Endodermal cell (in vitro differentiated cells): ENCODE data around the gene CCL14. TPM values are rescaled to one million over a fixed set of nuclear protein-coding genes. Genes with fewer than 3 reads are reported as not detected.
"Not testable (repeated sequence)": the region's sequence is repeated elsewhere in the genome, so short reads cannot be mapped to it uniquely, and the experiment has no call there.

ENCODE experiments used
- DNase-seq: peaks from one replicate; pipeline ENCODE4 v3.0.0-alpha.2; 2017
- H3K27ac ChIP-seq: 2 replicates; pipeline ENCODE4 v1.5.1; 2013; ENCODE audit warnings: mild to moderate bottlenecking, low read depth, low read length, moderate library complexity
- H3K27me3 ChIP-seq: 2 replicates; pipeline ENCODE4 v1.6.1; 2013; ENCODE audit warnings: mild to moderate bottlenecking, low read length, moderate library complexity; ENCODE audit not compliant: insufficient read depth, control insufficient read depth, poor library complexity, severe bottlenecking
- H3K36me3 ChIP-seq: 2 replicates; pipeline ENCODE4 v1.7.0; 2013; ENCODE audit warnings: mild to moderate bottlenecking, low read length, moderate library complexity; ENCODE audit not compliant: control insufficient read depth, insufficient read depth
- H3K4me1 ChIP-seq: one replicate; pipeline ENCODE4 v1.7.0; 2013; ENCODE audit warnings: low read length; ENCODE audit not compliant: control insufficient read depth, insufficient read depth
- H3K4me3 ChIP-seq: 2 replicates; pipeline ENCODE4 v1.5.1; 2013; ENCODE audit warnings: mild to moderate bottlenecking, low read length, moderate library complexity
- H3K9ac ChIP-seq: 2 replicates; pipeline ENCODE4 v1.6.1; 2013; ENCODE audit warnings: mild to moderate bottlenecking, low read length, moderate library complexity; ENCODE audit not compliant: poor library complexity, severe bottlenecking; ENCODE audit errors: extremely low read depth
- H3K9me3 ChIP-seq: 2 replicates; pipeline ENCODE4 v1.6.1; 2013; ENCODE audit warnings: mild to moderate bottlenecking, low read length, moderate library complexity; ENCODE audit not compliant: control insufficient read depth
- H3K27ac Mint-ChIP-seq: 2 replicates; pipeline ENCODE4 v1.8.0; 2020; ENCODE audit warnings: mixed read lengths
- H3K27me3 Mint-ChIP-seq: 2 replicates; pipeline ENCODE4 v1.8.0; 2021; ENCODE audit warnings: mild to moderate bottlenecking, mixed read lengths; ENCODE audit not compliant: insufficient read depth
- H3K36me3 Mint-ChIP-seq: 2 replicates; pipeline ENCODE4 v1.8.0; 2020; ENCODE audit warnings: low read depth, mixed read lengths
- H3K4me1 Mint-ChIP-seq: 2 replicates; pipeline ENCODE4 v1.8.0; 2020; ENCODE audit warnings: mixed read lengths
- H3K4me3 Mint-ChIP-seq: 2 replicates; pipeline ENCODE4 v1.8.0; 2020; ENCODE audit warnings: mild to moderate bottlenecking, moderate library complexity, mixed read lengths
- H3K9me3 Mint-ChIP-seq: 2 replicates; pipeline ENCODE4 v1.8.0; 2020; ENCODE audit warnings: mild to moderate bottlenecking, mixed read lengths
- WGBS, 2 experiments: methylation state at CpG; one replicate each; pipeline versions ENCODE4 v1.1.5 to v1.1.7; 2013; ENCODE audit warnings: missing lambda C conversion rate in 2 of 2, mixed read lengths in 1 of 2; ENCODE audit not compliant: insufficient coverage in 1 of 2, insufficient read length in 1 of 2; 5-methylcytosine and 5-hydroxymethylcytosine counted together
- total RNA-seq, 2 donors: library from RNA; stranded (reverse); fragmentation: NEBNext Ultra II Directional in 1 of 2; extraction: Animal tissue kit (Norgen Biotek cat#: 25700) in 1 of 2; gene quantifications; 2 replicates in 1 of 2; 3 replicates in 1 of 2; pipeline ENCODE4 v1.2.1, GENCODE V29; 2021
- TF ChIP-seq, protein P1 (sequence below): fragments of 200-600 bp; sonication (generic); conservative IDR thresholded peaks from 2 replicates; pipeline ENCODE4 v1.5.0; 2021; ENCODE audit warnings: antibody characterized with exemption, mild to moderate bottlenecking

CCL14 gene
- total RNA-seq, 2 donors from 2014 or later, result not detected

DNA sequence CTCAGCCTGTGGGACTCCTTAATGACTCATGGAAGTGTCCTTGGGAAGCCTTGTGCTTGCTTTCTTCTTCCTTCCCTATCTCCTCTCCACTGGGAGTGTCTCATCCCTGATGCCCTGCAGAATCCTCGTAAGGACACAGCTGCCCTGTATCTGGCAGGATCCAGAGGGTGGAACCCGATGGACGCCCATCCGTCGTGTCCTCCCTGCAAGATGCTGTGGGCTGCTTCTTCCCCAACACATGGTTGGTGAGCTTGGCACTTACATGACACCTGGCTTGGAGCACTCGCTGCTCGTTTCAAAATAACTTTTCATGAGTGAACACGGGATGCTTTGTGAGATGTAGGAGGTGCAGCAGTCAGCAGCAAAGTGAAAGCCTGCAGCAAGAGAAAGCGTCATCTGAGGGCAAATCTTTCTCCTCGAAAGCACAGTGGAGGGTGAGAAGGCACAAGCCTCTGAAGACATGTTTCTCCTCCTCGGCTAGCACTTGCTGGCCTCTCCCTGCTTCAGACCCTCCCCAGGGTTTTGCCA, 11.6 kb upstream of the CCL14 start:
- H3K9me3 ChIP-seq, result no peaks in the 10 kb centered on the region
- no peak overlapping the region for H3K9ac ChIP-seq
- Mint-ChIP-seq H3K27me3 (peaks cover 21% of the 10 kb centered on the region), H3K27ac (no peak overlapping the region), H3K9me3 (no peaks in the 10 kb centered on the region), H3K4me3 (no peak overlapping the region), H3K4me1 (peaks cover 11% of the 10 kb centered on the region), H3K36me3 (no peaks in the 10 kb centered on the region)
- no peak for DNase-seq
- TF ChIP-seq, protein P1, sequence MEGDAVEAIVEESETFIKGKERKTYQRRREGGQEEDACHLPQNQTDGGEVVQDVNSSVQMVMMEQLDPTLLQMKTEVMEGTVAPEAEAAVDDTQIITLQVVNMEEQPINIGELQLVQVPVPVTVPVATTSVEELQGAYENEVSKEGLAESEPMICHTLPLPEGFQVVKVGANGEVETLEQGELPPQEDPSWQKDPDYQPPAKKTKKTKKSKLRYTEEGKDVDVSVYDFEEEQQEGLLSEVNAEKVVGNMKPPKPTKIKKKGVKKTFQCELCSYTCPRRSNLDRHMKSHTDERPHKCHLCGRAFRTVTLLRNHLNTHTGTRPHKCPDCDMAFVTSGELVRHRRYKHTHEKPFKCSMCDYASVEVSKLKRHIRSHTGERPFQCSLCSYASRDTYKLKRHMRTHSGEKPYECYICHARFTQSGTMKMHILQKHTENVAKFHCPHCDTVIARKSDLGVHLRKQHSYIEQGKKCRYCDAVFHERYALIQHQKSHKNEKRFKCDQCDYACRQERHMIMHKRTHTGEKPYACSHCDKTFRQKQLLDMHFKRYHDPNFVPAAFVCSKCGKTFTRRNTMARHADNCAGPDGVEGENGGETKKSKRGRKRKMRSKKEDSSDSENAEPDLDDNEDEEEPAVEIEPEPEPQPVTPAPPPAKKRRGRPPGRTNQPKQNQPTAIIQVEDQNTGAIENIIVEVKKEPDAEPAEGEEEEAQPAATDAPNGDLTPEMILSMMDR, result no peak
- 87 to 90% methylated on average over 10 to 11 of the region's 11 CpGs for WGBS, 2 experiments
- H3K4me1 ChIP-seq, result peaks cover 9% of the 10 kb centered on the region
- H3K4me3 ChIP-seq, result no peak overlapping the region
- H3K27ac ChIP-seq, result no peak overlapping the region
- H3K36me3 ChIP-seq, result no peaks in the 10 kb centered on the region
- H3K27me3 ChIP-seq, result peaks cover 46% of the 10 kb centered on the region

DNA sequence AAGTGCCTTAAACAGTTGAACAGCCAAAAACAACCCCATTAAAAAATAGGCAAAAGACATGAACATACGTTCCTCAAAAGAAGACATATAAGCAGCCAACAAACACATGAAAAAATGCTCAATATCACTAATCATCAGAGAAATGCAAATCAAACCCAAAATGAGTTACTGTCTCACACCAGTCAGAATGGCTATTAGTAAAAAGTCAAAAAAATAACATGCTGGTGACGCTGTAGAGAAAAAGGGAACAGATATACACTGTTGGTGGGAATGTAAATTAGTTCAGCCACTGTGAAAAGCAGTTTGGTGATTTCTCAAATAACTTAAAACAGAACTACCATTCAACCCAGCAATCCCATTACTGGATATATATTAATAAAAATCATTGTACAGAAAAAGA, 8.8 kb upstream of the CCL14 start:
- peaks cover 14% of the 10 kb centered on the region for H3K27me3 Mint-ChIP-seq
- H3K9me3 Mint-ChIP-seq, H3K27ac Mint-ChIP-seq, H3K4me3 Mint-ChIP-seq, H3K4me3 ChIP-seq, H3K36me3 Mint-ChIP-seq, H3K9me3 ChIP-seq, H3K4me1 Mint-ChIP-seq, H3K27ac ChIP-seq, DNase-seq, H3K4me1 ChIP-seq, H3K9ac ChIP-seq, H3K36me3 ChIP-seq: not testable (repeated sequence)
- WGBS, 2 experiments, result 65 to 89% methylated on average over 1 to 2 of the region's 2 CpGs
- peaks cover 24% of the 10 kb centered on the region for H3K27me3 ChIP-seq

DNA sequence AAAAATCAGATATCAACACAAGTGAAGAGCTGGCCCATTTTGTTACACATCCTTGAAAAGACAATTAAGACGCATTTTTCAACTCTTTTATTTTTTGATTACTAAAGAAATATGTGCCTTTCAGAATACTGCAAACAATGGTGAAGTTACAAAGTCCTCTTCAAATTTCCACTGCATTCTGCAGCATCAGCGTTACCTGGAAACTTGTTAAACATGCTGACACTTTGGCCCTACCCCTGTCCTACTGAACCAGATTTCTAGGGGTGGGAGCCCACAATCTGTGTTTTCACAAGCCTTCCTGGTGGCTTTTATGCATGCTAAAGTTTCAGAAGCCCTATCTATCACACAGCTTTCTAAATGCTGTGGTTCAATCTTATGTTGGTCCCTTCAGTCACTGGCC, 4.5 kb upstream of the CCL14 start:
- Histone ChIP-seq H3K27me3 (peaks cover 5% of the 10 kb centered on the region), H3K9ac (no peak overlapping the region), H3K4me1 (no peaks in the 10 kb centered on the region), H3K9me3 (no peaks in the 10 kb centered on the region), H3K36me3 (no peaks in the 10 kb centered on the region), H3K4me3 (no peak overlapping the region), H3K27ac (no peak overlapping the region)
- Mint-ChIP-seq H3K36me3 (no peaks in the 10 kb centered on the region), H3K9me3 (no peaks in the 10 kb centered on the region), H3K27ac (no peak overlapping the region), H3K4me3 (no peak overlapping the region), H3K27me3 (peaks cover 2% of the 10 kb centered on the region), H3K4me1 (no peaks in the 10 kb centered on the region)
- TF ChIP-seq, protein P1, result no peak
- 86 to 88% methylated on average over 2 of the region's 2 CpGs for WGBS, 2 experiments
- no peak for DNase-seq

DNA sequence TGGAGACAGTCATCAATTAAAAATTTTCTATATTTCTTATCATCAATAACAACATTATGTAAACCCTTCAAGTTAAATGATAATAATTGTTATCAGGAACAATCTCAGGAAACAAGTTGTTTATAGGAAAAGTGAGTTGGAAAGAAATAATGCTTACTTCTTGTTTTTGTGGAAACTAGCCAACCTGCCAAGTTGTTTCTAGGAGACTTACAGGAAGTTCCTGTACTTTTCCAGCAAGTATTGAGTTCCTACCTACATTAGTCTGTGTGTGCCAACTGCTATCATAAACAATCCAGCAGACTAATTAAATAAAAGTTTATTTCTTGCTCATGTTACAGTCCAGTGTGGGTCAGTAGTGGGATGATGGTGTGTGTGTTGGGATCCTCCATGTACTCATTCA, 1.6 kb upstream of the CCL14 start:
- Histone ChIP-seq H3K9me3 (no peaks in the 10 kb centered on the region), H3K4me3 (no peak overlapping the region), H3K27ac (no peak overlapping the region), H3K4me1 (no peaks in the 10 kb centered on the region), H3K36me3 (no peaks in the 10 kb centered on the region), H3K27me3 (no peaks in the 10 kb centered on the region), H3K9ac (no peak overlapping the region)
- no peak overlapping the region for H3K27ac Mint-ChIP-seq
- H3K27me3 Mint-ChIP-seq, result peaks cover 2% of the 10 kb centered on the region
- no peak overlapping the region for H3K4me3 Mint-ChIP-seq
- H3K9me3 Mint-ChIP-seq, result no peaks in the 10 kb centered on the region
- no peaks in the 10 kb centered on the region for H3K4me1 Mint-ChIP-seq
- TF ChIP-seq, protein P1, result no peak
- no peaks in the 10 kb centered on the region for H3K36me3 Mint-ChIP-seq
- DNase-seq, result no peak
